Erythroblast (primary cell): ENCODE data around the gene RANBP9.

Experiments used
- GATA1 ChIP-seq: IDR thresholded peaks from 2 replicates; pipeline ENCODE4 v1.6.1; 2011; ENCODE audit warnings: low read depth, mild to moderate bottlenecking, control low read depth, low read length, moderate library complexity
- POLR2A ChIP-seq: IDR thresholded peaks from 2 replicates; pipeline ENCODE4 v1.6.1; 2011; ENCODE audit warnings: mild to moderate bottlenecking, low read length

GRCh38 chr6:13687917-13688351 is 23.7 kb downstream of the RANBP9 start:
- TF ChIP-seq POLR2A (no peak), GATA1 (no peak)
